ENCODE data around the gene BEST1. TPM values are rescaled to one million over a fixed set of nuclear protein-coding genes. Genes with fewer than 3 reads are reported as not detected.
A peak's percentile ranks its signal among the peaks of the same experiment; 100 is the strongest.

The BEST1 gene
- total and polyA plus RNA-seq, 5 experiments from 2014 or later, result 0.08 to 1.0 (median 0.54) TPM; not detected in 1

GRCh38 chr11:61910187-61911127 lies 39.7 kb upstream of the BEST1 start:
- POLR2A ChIA-PET, result no interaction called here
- Mint-ChIP-seq H3K4me1 (peaks cover 0 to 8% (median 0%) of the 10 kb centered on the region in 4 donors), H3K27me3 (peaks cover 16 to 40% (median 29%) of the 10 kb centered on the region in 5 donors), H3K9me3 (peaks cover 0 to 2% (median 0%) of the 10 kb centered on the region in 9 donors), H3K27ac (no peak overlapping the region), H3K4me3 (no peak overlapping the region), H3K36me3 (no peaks in the 10 kb centered on the region)
- ATAC-seq (no peak), DNase-seq (peak in 1 of 10 donors; percentile 32)

GRCh38 chr11:61911128-61911700 lies 38.9 kb upstream of the BEST1 start:
- Mint-ChIP-seq H3K4me3 (no peak overlapping the region), H3K9me3 (peaks cover 0 to 2% (median 0%) of the 10 kb centered on the region in 9 donors), H3K36me3 (no peaks in the 10 kb centered on the region), H3K4me1 (peaks cover 0 to 8% (median 0%) of the 10 kb centered on the region in 4 donors), H3K27me3 (peaks cover 17 to 46% (median 32%) of the 10 kb centered on the region in 5 donors), H3K27ac (no peak overlapping the region)
- POLR2A ChIA-PET, result no interaction called here
- DNase-seq, result no peak
- no peak for ATAC-seq

GRCh38 chr11:61911701-61912529 lies 38.2 kb upstream of the BEST1 start:
- POLR2A ChIA-PET, result interaction anchor here (0.5 kb wide), 1 partner anchor 123 kb away, joined by 3 read pairs; no protein-coding TSS in a partner anchor
- peak overlapping the region in 1 of 10 donors; percentile 33 for H3K27ac Mint-ChIP-seq
- H3K27me3 Mint-ChIP-seq, result peaks cover 19 to 46% (median 36%) of the 10 kb centered on the region in 5 donors
- H3K4me1 Mint-ChIP-seq, result peaks cover 0 to 8% (median 2%) of the 10 kb centered on the region in 4 donors
- H3K9me3 Mint-ChIP-seq, result peaks cover 0 to 2% (median 0%) of the 10 kb centered on the region in 9 donors
- no peak overlapping the region for H3K4me3 Mint-ChIP-seq
- no peaks in the 10 kb centered on the region for H3K36me3 Mint-ChIP-seq
- ATAC-seq (no peak), DNase-seq (no peak)

GRCh38 chr11:61912530-61912898 lies 37.6 kb upstream of the BEST1 start:
- H3K27me3 Mint-ChIP-seq, result peaks cover 19 to 50% (median 37%) of the 10 kb centered on the region in 5 donors
- POLR2A ChIA-PET, result interaction anchor here (0.5 kb wide), 1 partner anchor 122 kb away, joined by 3 read pairs; no protein-coding TSS in a partner anchor
- peaks cover 0 to 2% (median 0%) of the 10 kb centered on the region in 9 donors for H3K9me3 Mint-ChIP-seq
- DNase-seq (peak in 1 of 10 donors; percentile 61), ATAC-seq (no peak)
- H3K36me3 Mint-ChIP-seq, result no peaks in the 10 kb centered on the region
- peak overlapping the region in 1 of 10 donors; percentile 48 for H3K4me3 Mint-ChIP-seq
- H3K27ac Mint-ChIP-seq, result no peak overlapping the region
- H3K4me1 Mint-ChIP-seq, result peaks cover 0 to 8% (median 3%) of the 10 kb centered on the region in 4 donors

- H3K27ac Mint-ChIP-seq, result peak overlapping the region in 1 of 10 donors; percentile 40
- no peaks in the 10 kb centered on the region for H3K36me3 Mint-ChIP-seq
- ATAC-seq (no peak), DNase-seq (no peak)
- peaks cover 0 to 2% (median 0%) of the 10 kb centered on the region in 9 donors for H3K9me3 Mint-ChIP-seq
- H3K27me3 Mint-ChIP-seq, result peaks cover 24 to 56% (median 43%) of the 10 kb centered on the region in 5 donors
- peak overlapping the region in 1 of 10 donors; percentile 15 for H3K4me3 Mint-ChIP-seq
- peaks cover 3 to 14% (median 9%) of the 10 kb centered on the region in 4 donors for H3K4me1 Mint-ChIP-seq
- POLR2A ChIA-PET, result no interaction called here
Measured at GRCh38 chr11:61912991-61913698, 37.0 kb upstream of the BEST1 start.

- POLR2A ChIA-PET, result no interaction called here
- no peak for DNase-seq
- peaks cover 31 to 63% (median 50%) of the 10 kb centered on the region in 5 donors for H3K27me3 Mint-ChIP-seq
- peak overlapping the region in 1 of 10 donors; percentile 67 for H3K27ac Mint-ChIP-seq
- H3K9me3 Mint-ChIP-seq, result peaks cover 0 to 2% (median 0%) of the 10 kb centered on the region in 9 donors
- H3K36me3 Mint-ChIP-seq, result no peaks in the 10 kb centered on the region
- H3K4me3 Mint-ChIP-seq, result no peak overlapping the region
- H3K4me1 Mint-ChIP-seq, result peaks cover 5 to 17% (median 13%) of the 10 kb centered on the region in 4 donors
- ATAC-seq, result no peak
Measured at GRCh38 chr11:61913699-61914395, 36.3 kb upstream of the BEST1 start.

- peaks cover 5 to 17% (median 13%) of the 10 kb centered on the region in 4 donors for H3K4me1 Mint-ChIP-seq
- H3K27ac Mint-ChIP-seq, result peak overlapping the region in 1 of 10 donors; percentile 67
- POLR2A ChIA-PET, result no interaction called here
- no peak overlapping the region for H3K4me3 Mint-ChIP-seq
- no peak for ATAC-seq
- H3K9me3 Mint-ChIP-seq, result peaks cover 0 to 2% (median 0%) of the 10 kb centered on the region in 9 donors
- no peak for DNase-seq
- no peaks in the 10 kb centered on the region for H3K36me3 Mint-ChIP-seq
- H3K27me3 Mint-ChIP-seq, result peaks cover 33 to 71% (median 56%) of the 10 kb centered on the region in 5 donors
Measured at GRCh38 chr11:61914471-61915171, 35.5 kb upstream of the BEST1 start.

- peak; percentile 28 to 34 for ATAC-seq
- POLR2A ChIA-PET, result no interaction called here
- H3K27me3 Mint-ChIP-seq, result peaks cover 41 to 88% (median 69%) of the 10 kb centered on the region in 5 donors
Measured at GRCh38 chr11:61916737-61917333, 33.3 kb upstream of the BEST1 start.

GRCh38 chr11:61917334-61918109 lies 32.6 kb upstream of the BEST1 start, which contains the start of gene RAB3IL1:
Gene RAB3IL1 (minus strand): TSS chr11:61917566. CDS start chr11:61917367, 199 bp downstream.
- H3K36me3 Mint-ChIP-seq, result no peaks in the 10 kb centered on the region
- peak; percentile 46 to 54 for ATAC-seq
- DNase-seq, result peak in 1 of 10 donors; percentile 28
- H3K4me1 Mint-ChIP-seq, result peaks cover 8 to 14% (median 13%) of the 10 kb centered on the region in 4 donors
- H3K27ac Mint-ChIP-seq, result peak within 1 kb of the TSS in 2 of 10 donors; percentile 28 to 52
- POLR2A ChIA-PET, result no interaction called here
- peaks cover 0 to 2% (median 0%) of the 10 kb centered on the region in 9 donors for H3K9me3 Mint-ChIP-seq
- peak within 1 kb of the TSS; percentile 57 to 83 (median 73) for H3K4me3 Mint-ChIP-seq
- H3K27me3 Mint-ChIP-seq, result peaks cover 41 to 81% (median 66%) of the 10 kb centered on the region in 5 donors

More at GRCh38 chr11:61916737-61917333, 33.3 kb upstream of the BEST1 start:
- H3K9me3 Mint-ChIP-seq, result peaks cover 0 to 2% (median 0%) of the 10 kb centered on the region in 9 donors
- H3K36me3 Mint-ChIP-seq, result no peaks in the 10 kb centered on the region
- H3K27ac Mint-ChIP-seq, result no peak overlapping the region
- H3K4me1 Mint-ChIP-seq, result peaks cover 8 to 15% (median 13%) of the 10 kb centered on the region in 4 donors
- no peak for DNase-seq
- H3K4me3 Mint-ChIP-seq, result peak overlapping the region in 9 of 10 donors; percentile 23 to 77 (median 52)
